Activated naive CD4-positive, alpha-beta T cell treated with anti-CD3 and anti-CD28 coated beads, Interleukin-2, amount 50 U/mL, for 72 hours (primary cell): ENCODE data around the gene DCTPP1. TPM values are rescaled to one million over a fixed set of nuclear protein-coding genes. Genes with fewer than 3 reads are reported as not detected.
"Not testable (repeated sequence)": the region's sequence is repeated elsewhere in the genome, so short reads cannot be mapped to it uniquely, and the experiment has no call there.

Source experiments
- ATAC-seq, 2 donors: fragments of 150-1000 bp; cut with Tn5 transposase; 2 replicates each; pipeline ENCODE4 v1.10.0; 2021; ENCODE audit warnings: mild to moderate bottlenecking in 2 of 2, moderate library complexity in 2 of 2
- DNase-seq, 2 donors: peaks; one replicate each; pipeline ENCODE4 v3.0.0; 2021 to 2022; ENCODE audit warnings: low spot score in 2 of 2
- H3K27ac Mint-ChIP-seq, 2 donors: one replicate each; pipeline ENCODE4 v1.8.0; 2022; ENCODE audit warnings: mild to moderate bottlenecking in 2 of 2, mixed read lengths in 2 of 2
- H3K36me3 Mint-ChIP-seq, 2 donors: one replicate each; pipeline ENCODE4 v1.8.0; 2022; ENCODE audit warnings: mixed read lengths in 2 of 2
- H3K9me3 Mint-ChIP-seq, 2 donors: one replicate each; pipeline ENCODE4 v1.8.0; 2022; ENCODE audit warnings: mixed read lengths in 2 of 2
- total RNA-seq, 2 donors: library from RNA; stranded (reverse); gene quantifications; one replicate each; pipeline ENCODE4 v1.2.3, GENCODE V29; 2022

Gene DCTPP1
- total RNA-seq, 2 donors from 2014 or later: 53.1 to 113 TPM

- DNase-seq (peak; percentile 90 to 92), ATAC-seq (peak; percentile 89 to 91)
- no peaks in the 10 kb centered on the region for H3K9me3 Mint-ChIP-seq
- peak within 1 kb of the TSS; percentile 86 to 99 for H3K27ac Mint-ChIP-seq
- H3K36me3 Mint-ChIP-seq: no peaks in the 10 kb centered on the region
Measured at GRCh38 chr16:30407102-30407803, 22.6 kb downstream of the DCTPP1 start, which contains the start of gene ZNF771. ZNF771 (plus strand) TSS chr16:30407606; CDS start chr16:30408054, 448 bp downstream.

GRCh38 chr16:30406795-30407101 lies 23.1 kb downstream of the DCTPP1 start:
- ATAC-seq: peak in 1 of 2 donors; percentile 18
- Mint-ChIP-seq H3K36me3 (no peaks in the 10 kb centered on the region), H3K9me3 (no peaks in the 10 kb centered on the region), H3K27ac (peak overlapping the region; percentile 86 to 99)
- no peak for DNase-seq

GRCh38 chr16:30401768-30402425 lies 27.9 kb downstream of the DCTPP1 start:
- Mint-ChIP-seq H3K36me3 (peaks cover 4 to 5% of the 10 kb centered on the region in 2 donors), H3K27ac (peak overlapping the region in 1 of 2 donors; percentile 79), H3K9me3 (no peaks in the 10 kb centered on the region)
- DNase-seq (no peak), ATAC-seq (no peak)

- H3K9me3 Mint-ChIP-seq: no peaks in the 10 kb centered on the region
- H3K27ac Mint-ChIP-seq: peak overlapping the region; percentile 79 to 95
- peaks cover 7 to 14% of the 10 kb centered on the region in 2 donors for H3K36me3 Mint-ChIP-seq
- DNase-seq (no peak), ATAC-seq (no peak)
Measured at GRCh38 chr16:30399435-30400186, 30.2 kb downstream of the DCTPP1 start.

GRCh38 chr16:30398661-30399434 lies 31.0 kb downstream of the DCTPP1 start:
- H3K9me3 Mint-ChIP-seq: no peaks in the 10 kb centered on the region
- ATAC-seq (no peak), DNase-seq (no peak)
- peaks cover 7 to 14% of the 10 kb centered on the region in 2 donors for H3K36me3 Mint-ChIP-seq
- H3K27ac Mint-ChIP-seq: peak overlapping the region in 1 of 2 donors; percentile 79

- no peak for DNase-seq
- ATAC-seq: no peak
- Mint-ChIP-seq H3K9me3 (no peaks in the 10 kb centered on the region), H3K27ac (no peak overlapping the region), H3K36me3 (peaks cover 7 to 14% of the 10 kb centered on the region in 2 donors)
Measured at GRCh38 chr16:30397776-30398660, 31.8 kb downstream of the DCTPP1 start.

GRCh38 chr16:30397056-30397455 lies 32.8 kb downstream of the DCTPP1 start:
- Mint-ChIP-seq H3K27ac (peak overlapping the region; percentile 2 to 86), H3K36me3 (peaks cover 7 to 14% of the 10 kb centered on the region in 2 donors), H3K9me3 (no peaks in the 10 kb centered on the region)
- ATAC-seq (no peak), DNase-seq (no peak)

- not testable (repeated sequence) for ATAC-seq, H3K9me3 Mint-ChIP-seq, DNase-seq
- peak overlapping the region in 1 of 2 donors; percentile 86 for H3K27ac Mint-ChIP-seq
- peaks cover 7 to 14% of the 10 kb centered on the region in 2 donors for H3K36me3 Mint-ChIP-seq
Measured at GRCh38 chr16:30396627-30397026, 33.2 kb downstream of the DCTPP1 start.

- Mint-ChIP-seq H3K36me3 (peaks cover 7 to 14% of the 10 kb centered on the region in 2 donors), H3K27ac (peak overlapping the region; percentile 86 to 88), H3K9me3 (no peaks in the 10 kb centered on the region)
- peak; percentile 10 to 24 for ATAC-seq
- DNase-seq: no peak
Measured at GRCh38 chr16:30395992-30396585, 33.7 kb downstream of the DCTPP1 start.

- DNase-seq: peak in 1 of 2 donors; percentile 57
- Mint-ChIP-seq H3K36me3 (peaks cover 7 to 14% of the 10 kb centered on the region in 2 donors), H3K9me3 (no peaks in the 10 kb centered on the region), H3K27ac (peak within 1 kb of the TSS; percentile 86 to 88)
- ATAC-seq: peak; percentile 71 to 79
Measured at GRCh38 chr16:30395155-30395991, 34.5 kb downstream of the DCTPP1 start, which contains the start of gene ZNF48. ZNF48 (plus strand) TSS chr16:30395420; CDS start chr16:30395795, 375 bp downstream.

- Mint-ChIP-seq H3K36me3 (peaks cover 7 to 14% of the 10 kb centered on the region in 2 donors), H3K9me3 (no peaks in the 10 kb centered on the region), H3K27ac (peak overlapping the region; percentile 47 to 86)
- DNase-seq: no peak
- peak in 1 of 2 donors; percentile 17 for ATAC-seq
Measured at GRCh38 chr16:30394592-30395154, 35.2 kb downstream of the DCTPP1 start.

GRCh38 chr16:30383521-30383920 lies 46.3 kb downstream of the DCTPP1 start:
- H3K27ac Mint-ChIP-seq: peak overlapping the region; percentile 68 to 98
- H3K9me3 Mint-ChIP-seq: no peaks in the 10 kb centered on the region
- H3K36me3 Mint-ChIP-seq: peaks cover 20 to 26% of the 10 kb centered on the region in 2 donors
- DNase-seq (no peak), ATAC-seq (no peak)

GRCh38 chr16:30382111-30382881 lies 47.5 kb downstream of the DCTPP1 start, which contains the start of gene SEPTIN1:
SEPTIN1 (minus strand) TSS chr16:30382561; CDS start chr16:30382542, 19 bp downstream.
- DNase-seq (peak; percentile 71 to 81), ATAC-seq (peak; percentile 33 to 45)
- peak within 1 kb of the TSS; percentile 94 to 98 for H3K27ac Mint-ChIP-seq
- H3K36me3 Mint-ChIP-seq: peaks cover 26 to 28% of the 10 kb centered on the region in 2 donors
- no peaks in the 10 kb centered on the region for H3K9me3 Mint-ChIP-seq
